Mucosa of gallbladder (tissue), 1 donor: ENCODE data around the gene PCID2. TPM values are rescaled to one million over a fixed set of nuclear protein-coding genes. Genes with fewer than 3 reads are reported as not detected.

Experiments
- DNase-seq: peaks from one replicate; pipeline ENCODE4 v3.0.0-alpha.2; 2020; ENCODE audit warnings: low spot score
- total RNA-seq: library from RNA; stranded (reverse); gene quantifications from one replicate; pipeline ENCODE4 v1.2.1, GENCODE V29; 2021
- donor health status: DM: no; HTN: no; CAD: no.

PCID2 gene
- total RNA-seq, 1 donor from 2014 or later: 35.0 TPM

- peak; percentile 42 for DNase-seq
These were observed 21.2 kb downstream of the PCID2 start for GRCh38 chr13:113187263-113187669.

GRCh38 chr13:113186061-113186900, 22.2 kb downstream of the PCID2 start:
- DNase-seq: no peak

- no peak for DNase-seq
These were observed 23.7 kb downstream of the PCID2 start for GRCh38 chr13:113184568-113185440.

- DNase-seq: no peak
These were observed 24.9 kb downstream of the PCID2 start for GRCh38 chr13:113183450-113184129.

GRCh38 chr13:113182046-113182445, 26.4 kb downstream of the PCID2 start:
- DNase-seq: no peak

- no peak for DNase-seq
These were observed 28.9 kb downstream of the PCID2 start for GRCh38 chr13:113179374-113180230.

- DNase-seq: no peak
These were observed 29.6 kb downstream of the PCID2 start for GRCh38 chr13:113178896-113179167.

GRCh38 chr13:113178070-113178895, 30.2 kb downstream of the PCID2 start:
- no peak for DNase-seq

- DNase-seq: no peak
These were observed 31.6 kb downstream of the PCID2 start for GRCh38 chr13:113176822-113177221.

- no peak for DNase-seq
These were observed 32.2 kb downstream of the PCID2 start for GRCh38 chr13:113176280-113176679.

GRCh38 chr13:113172419-113172926, 36.0 kb downstream of the PCID2 start:
- no peak for DNase-seq

- DNase-seq: no peak
These were observed 37.0 kb downstream of the PCID2 start for GRCh38 chr13:113171250-113172125.

- no peak for DNase-seq
These were observed 38.0 kb downstream of the PCID2 start for GRCh38 chr13:113170511-113170910.

- no peak for DNase-seq
These were observed 38.9 kb downstream of the PCID2 start for GRCh38 chr13:113169277-113170272.

GRCh38 chr13:113168211-113168610, 40.3 kb downstream of the PCID2 start:
- DNase-seq: no peak

- DNase-seq: no peak
These were observed 40.9 kb downstream of the PCID2 start for GRCh38 chr13:113167575-113167974.

- DNase-seq: no peak
These were observed 41.3 kb downstream of the PCID2 start for GRCh38 chr13:113167155-113167554.

- DNase-seq: no peak
These were observed 41.8 kb downstream of the PCID2 start for GRCh38 chr13:113166681-113167080.
